Epidermal melanocyte (primary cell): ENCODE data around the gene SLC39A11.
"Not testable (repeated sequence)": the region's sequence is repeated elsewhere in the genome, so short reads cannot be mapped to it uniquely, and the experiment has no call there.

Experiments used
- DNase-seq: peaks from one replicate; pipeline ENCODE4 v3.0.0; 2011; ENCODE audit warnings: low spot score; ENCODE audit not compliant: insufficient read length

SLC39A11 gene

DNA sequence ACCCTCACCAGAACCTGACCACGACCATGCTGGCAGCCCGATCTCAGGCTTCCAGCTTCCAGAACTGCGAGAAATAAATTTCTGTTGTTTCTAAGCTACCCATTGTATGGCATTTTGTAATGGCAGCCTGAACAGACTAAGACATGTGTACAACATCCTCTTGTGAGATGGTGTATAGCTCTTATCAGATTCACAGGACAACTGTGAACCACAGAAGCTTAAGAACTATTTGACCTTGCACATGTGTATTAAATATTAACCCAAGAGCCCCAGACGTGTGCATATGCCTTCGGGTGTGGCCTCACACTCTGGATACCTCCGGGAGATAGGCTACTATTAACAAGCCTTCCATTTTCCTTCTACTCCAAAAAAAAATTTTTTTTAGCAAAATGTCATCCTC lies 248.9 kb downstream of the SLC39A11 start:
- no peak for DNase-seq

DNA sequence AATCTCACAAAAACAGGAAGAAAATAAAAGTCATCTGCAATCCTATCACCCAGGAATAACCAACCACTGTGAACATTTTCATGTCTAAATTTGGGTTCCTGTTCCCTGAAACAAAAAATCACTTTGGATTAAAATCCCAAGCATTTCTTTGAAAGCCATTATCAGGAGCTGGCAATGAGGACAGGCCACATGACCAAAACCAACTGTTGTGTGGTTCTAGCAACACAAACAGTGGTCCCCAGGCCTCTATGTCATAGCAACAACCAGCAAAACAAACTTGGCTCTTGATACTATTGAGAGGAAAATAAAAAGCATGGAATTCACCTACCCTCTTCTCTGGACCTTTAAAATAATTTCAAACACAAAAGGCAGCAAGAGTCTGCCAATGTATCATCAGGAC lies 252.5 kb downstream of the SLC39A11 start:
- no peak for DNase-seq

DNA sequence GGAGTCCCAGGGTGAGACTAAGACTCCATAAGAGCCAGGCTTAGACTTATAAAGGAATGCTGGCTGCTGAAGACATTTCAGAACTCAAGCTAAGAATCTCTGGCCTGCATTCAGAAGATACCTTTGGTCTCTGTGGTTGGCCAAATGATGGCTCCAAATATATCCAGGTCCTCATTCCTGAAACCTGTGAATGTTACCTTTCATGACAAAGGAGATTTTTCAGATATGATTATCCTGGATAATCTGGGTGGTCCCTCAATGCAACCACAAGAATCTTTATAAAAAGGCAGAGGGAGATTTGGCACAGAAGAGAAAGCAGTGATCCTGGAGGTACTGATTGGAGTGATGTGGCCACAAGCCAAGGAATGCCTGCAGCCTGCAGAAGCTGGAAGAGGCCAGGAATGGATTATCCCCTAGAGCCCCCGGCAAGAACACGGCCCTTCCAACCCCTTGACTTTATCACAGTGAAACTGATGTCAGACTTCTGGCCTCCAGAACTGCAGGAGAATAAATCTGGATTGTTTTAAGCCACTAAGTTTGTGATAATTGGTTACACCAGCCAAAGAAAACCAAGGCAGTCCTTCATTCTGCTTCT lies 253.3 kb downstream of the SLC39A11 start:
- DNase-seq, result no peak

DNA sequence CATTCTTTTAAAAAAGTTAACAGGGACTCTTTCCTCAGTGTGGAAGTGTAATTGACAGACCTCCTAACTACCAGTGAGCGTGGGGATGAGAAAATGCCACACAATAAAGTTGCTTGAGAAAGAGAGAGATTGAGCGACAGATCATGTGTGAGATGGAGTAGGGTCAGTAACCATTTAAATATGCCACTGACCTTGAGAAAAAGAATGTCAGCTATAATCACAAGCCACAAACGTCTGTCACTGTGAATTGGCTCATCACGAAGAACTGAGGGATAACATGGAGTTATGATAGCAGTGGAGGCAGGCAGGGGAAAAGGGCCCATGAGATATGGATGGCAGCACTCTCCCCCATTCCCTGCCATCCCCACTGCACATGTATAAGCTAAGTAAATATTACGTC lies 253.9 kb downstream of the SLC39A11 start:
- no peak for DNase-seq

DNA sequence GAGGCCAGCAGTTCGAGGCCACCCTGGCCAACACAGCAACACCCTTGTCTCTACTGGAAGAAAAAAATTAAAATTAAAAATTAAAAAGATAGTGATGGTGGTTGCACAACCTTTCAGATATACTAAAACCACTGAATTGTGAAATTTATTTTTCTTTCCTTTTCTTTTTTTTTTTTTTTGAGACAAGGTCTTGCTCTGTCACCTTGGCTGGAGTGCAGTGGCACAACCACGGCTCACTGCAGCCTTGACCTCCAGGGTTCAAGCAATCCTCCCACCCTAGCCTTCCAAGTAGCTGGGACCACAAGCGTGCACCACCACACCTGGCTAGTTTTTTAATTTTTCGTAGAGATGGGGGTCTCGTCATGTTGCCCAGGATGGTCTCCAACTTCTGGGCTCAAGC lies 254.4 kb downstream of the SLC39A11 start:
- no peak for DNase-seq

DNA sequence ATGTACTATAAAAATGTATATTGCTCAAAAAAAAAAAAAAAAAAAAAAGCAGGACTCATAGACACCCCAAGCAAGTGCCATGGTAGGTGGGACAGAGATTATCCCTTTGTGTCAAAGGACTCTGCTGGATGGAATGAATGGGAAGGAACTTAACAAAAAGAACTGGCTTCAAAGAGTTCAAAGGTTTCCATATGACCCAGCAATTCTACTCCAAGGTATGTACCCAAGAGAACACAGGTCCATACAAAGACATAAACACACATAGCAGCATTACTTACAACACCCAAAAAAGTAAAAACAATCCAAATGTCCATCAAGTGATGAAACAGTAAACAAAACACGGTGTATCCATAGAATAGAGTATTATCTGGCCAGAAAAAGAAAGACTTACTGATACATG lies 255.2 kb downstream of the SLC39A11 start:
- DNase-seq, result no peak

DNA sequence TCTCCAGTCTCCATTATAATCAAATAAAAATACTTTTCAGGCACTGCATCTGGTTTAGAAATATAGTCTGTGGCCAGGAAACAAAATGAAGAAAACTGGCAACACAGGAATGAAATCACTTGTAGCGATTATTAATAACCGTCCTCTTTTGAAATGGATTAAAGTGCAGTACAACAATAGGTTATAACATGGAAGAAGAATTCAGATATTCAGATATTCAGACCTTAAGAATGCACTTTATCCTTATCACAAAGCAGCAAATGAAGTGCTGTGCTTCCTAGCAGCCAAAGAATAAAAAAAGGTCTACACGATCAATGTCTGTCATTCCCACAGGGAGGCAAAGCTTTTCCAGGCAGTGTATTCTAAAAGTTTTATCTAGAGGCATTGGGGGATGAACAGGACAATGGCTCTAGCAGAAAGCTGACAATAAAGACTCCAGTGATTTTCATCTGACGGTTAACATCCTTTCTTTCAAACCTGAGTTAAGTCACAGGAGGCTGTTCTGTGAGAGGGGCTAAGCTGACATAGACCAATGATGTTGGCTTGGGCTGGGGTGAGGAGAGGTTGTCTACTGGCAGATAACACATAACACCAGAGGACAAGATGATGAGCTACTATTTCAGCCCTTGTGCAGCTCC lies 259.2 kb downstream of the SLC39A11 start:
- DNase-seq, result no peak

DNA sequence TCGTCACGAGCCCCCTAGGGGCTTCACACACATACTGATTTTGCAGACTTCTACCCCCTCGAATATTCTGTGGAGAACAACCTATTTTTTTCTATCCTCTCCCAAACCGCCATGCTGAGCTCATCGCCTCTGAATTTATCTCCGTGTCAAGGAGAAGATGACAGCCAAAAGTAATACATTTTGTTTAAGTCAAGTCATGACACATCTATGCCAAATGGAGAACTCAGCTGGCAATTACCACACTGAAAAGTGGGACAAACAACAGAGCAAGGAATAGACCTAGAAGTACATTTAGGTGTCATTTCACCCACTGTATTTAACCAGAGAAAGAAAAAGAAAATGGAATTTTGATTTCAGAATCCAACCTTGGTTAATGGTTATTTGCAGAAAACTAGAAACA lies 260.2 kb downstream of the SLC39A11 start:
- no peak for DNase-seq

DNA sequence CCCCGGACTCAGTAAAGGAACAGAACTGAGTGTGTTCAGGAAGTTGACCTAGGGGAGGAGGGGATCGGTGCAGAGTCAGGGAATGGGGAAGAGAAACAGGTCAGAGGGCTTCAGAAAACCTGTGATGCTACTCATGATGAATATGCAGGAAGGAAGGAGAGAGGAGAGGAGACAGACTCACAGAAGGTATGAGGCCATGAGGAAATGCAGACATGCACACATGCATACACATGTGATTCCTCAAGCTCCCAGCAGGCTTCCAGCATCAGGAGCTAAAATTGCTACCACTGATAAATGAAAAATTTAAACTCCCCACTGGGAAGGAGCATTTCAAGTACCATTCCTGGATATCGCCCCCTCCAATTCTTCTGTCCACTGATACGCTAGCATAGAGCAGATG lies 262.6 kb downstream of the SLC39A11 start:
- no peak for DNase-seq

DNA sequence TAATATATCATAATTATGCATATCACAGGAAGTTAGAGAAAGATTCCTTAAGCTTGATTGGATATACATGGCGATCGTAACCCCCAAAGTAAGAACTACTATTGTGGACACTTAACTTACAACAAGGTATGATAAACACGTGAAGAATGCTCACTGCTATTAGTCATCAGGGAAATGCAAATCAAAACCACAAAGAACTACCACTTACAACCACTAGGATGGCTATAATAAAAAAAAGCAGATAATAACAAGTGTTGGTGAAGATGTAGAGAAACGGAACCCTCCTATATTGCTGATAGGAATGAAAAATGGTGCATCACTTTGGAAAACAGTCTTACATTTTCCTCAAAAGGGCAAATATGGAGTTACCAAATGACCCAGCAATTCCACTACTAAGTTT lies 265.9 kb downstream of the SLC39A11 start:
- DNase-seq, result no peak

DNA sequence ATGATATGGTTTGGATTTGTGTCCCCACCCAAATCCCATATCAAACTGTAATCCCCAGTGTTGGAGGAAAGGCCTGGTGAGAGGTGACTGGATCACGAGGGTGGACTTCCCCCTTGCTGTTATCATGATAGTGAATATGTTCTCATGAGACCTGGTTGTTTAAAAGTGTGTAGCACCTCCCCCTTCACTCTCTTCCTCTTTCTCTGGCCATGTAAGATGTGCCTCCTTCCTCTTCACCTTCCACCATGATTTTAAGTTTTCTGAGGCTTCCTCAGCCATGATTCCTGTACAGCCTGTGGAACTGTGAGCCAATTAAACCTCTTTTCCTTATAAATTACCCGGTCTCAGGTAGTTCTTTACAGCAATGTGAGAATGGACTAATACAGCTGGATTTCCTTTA lies 266.4 kb downstream of the SLC39A11 start:
- DNase-seq, result not testable (repeated sequence)

DNA sequence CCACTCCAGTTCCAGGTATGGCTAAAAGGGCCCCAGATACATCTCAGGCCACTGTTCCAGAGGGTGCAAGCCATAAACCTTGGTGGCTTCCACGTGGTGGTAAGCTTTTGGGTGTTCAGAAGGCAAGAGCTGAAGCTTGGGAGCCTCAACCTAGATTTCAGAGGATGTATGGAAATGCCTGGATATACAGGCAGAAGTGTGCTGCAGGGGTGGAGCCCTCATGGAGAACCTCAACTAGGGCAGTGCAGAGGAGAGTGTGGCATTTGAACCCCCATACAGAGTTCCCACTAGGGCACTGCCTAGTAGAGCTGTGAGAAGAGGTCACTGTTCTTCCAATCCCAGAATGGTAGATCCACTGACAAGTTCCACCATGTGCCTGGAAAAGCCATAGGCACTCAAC lies 267.3 kb downstream of the SLC39A11 start:
- no peak for DNase-seq

DNA sequence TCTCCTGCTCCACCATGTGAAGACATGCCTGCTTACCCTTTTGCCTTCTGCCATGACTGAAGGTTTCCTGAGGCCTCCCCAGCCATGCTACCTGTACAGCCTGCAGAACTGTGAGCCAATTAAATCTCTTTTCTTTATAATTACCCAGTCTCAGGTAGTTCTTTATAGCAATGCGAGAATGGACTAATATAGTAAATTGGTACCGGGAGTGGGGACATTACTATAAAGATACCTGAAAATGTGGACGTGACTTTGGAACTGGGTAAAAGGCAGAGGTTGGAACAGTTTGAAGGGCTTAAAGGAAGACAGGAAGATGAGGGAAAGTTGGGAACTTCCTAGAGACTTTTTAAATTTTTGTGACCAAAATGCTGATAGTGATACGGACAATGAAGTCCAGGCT lies 268.2 kb downstream of the SLC39A11 start:
- DNase-seq, result not testable (repeated sequence)

DNA sequence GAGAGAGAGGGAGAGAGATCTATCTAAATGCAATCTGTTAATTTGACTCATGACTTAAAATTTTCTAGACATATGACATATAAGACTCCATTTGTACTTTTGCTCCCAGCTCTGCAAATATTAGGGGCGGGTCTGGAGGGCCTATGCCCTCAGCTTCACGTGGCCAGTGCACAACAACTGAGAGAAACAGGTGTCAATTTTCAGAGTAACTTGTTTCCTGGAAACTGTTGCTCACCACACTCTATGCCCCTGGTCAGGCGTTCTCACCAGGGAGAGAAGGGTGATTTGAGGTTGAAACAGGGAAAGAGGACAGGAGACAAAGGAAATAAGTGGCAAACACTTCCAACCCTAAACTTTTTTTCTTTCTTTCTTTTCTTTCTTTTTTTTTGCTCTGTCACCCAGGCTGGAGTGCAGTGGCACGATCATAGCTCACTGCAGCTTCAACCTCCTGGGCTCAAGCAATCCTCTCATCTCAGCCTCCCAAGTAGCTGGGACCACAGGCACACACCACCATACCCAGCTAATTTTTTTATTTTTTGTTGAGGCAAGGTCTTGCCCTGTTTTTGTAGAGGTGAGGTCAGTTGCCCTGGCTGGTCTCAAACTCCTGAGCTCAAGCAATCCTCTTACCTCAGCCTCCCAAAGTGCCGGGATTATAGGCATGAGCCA lies 270.0 kb downstream of the SLC39A11 start:
- no peak for DNase-seq

DNA sequence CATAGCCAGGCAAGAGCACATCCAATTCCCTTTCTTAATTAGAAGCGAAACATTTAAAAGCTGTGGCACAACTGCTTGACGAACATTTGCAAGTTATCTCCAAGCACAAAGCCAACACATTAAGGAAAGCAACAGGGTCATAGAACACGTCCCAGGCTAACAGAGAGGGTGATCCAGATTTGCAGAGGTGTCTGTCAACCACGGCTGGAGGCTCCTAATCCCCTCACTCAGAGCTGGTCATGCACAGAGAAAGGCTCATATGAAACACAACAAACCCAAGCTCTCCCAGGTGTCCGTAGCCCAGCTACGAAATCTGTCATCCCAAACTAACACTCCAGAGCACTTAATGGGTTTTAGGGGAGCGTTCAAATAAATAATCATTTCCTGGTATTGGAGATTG lies 276.1 kb downstream of the SLC39A11 start:
- DNase-seq, result no peak

DNA sequence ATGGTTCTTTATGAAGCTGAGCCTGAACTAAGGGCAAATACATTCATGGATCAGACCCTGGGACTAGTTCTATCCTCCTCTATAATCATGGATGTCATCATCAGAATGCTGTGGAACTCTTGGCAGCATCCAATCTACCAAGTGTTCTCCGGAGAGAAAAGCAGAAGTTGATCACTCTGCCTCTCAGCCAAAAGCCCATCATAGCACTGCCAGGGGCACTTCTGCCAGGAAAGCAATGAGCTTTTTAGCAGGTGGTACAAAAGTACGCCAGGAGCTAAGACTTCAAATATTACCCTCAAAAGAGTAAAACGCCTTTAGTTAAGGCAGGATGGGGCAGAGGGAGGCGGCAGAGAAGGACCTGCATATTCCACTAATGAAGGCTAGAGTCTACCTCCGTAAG lies 279.0 kb downstream of the SLC39A11 start:
- no peak for DNase-seq

DNA sequence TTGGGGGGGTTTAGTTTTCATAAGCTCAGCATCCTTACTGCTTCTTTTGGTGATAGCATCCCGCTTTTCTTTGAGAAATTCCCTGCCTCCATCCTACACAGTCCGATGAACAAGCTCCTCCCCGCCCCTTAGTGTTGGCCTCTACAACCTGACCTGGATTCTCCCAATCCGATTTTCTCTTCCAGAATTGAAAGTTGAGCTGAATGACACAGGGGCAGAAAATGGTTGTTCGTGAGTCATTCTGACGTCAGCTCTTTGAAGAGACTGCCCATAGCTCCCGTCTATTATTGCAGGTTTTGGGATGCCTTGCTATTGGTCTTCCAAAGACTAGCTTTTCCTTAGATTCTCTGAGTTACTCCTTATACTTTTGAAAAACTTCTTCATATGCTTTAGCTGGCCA lies 279.7 kb downstream of the SLC39A11 start:
- no peak for DNase-seq

DNA sequence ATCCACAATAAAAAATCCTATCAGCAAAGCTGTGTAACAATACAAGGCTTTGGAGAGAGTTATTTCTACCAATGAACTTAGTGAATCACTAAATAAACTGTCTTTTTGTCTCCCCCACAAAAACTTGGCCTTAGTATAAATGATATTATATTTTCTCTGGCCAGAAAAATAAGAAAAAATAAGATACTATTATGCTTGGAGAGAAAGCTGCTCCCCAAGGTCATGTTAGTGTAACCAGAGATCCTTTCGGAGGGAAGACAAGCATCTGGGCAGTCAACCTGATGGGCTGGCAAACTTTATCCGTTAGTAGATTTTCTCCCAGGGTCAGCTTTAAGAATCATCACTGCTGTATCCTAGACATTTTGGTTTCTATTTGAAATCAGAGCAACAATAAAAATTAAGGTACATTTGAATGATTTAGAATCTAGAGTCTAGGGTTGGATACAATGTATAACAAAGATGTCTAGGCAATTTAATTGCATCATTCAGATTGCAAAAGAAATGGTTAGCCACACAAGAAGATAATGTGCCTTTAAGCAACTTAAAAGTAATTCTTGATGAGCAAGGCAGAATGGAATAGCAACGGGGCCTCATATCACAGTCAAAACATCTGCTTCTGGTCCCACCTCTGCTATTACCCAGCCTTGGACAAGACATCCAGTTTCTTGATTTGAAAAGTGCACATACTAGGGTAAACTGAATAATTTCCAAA lies 280.4 kb downstream of the SLC39A11 start:
- DNase-seq, result no peak

DNA sequence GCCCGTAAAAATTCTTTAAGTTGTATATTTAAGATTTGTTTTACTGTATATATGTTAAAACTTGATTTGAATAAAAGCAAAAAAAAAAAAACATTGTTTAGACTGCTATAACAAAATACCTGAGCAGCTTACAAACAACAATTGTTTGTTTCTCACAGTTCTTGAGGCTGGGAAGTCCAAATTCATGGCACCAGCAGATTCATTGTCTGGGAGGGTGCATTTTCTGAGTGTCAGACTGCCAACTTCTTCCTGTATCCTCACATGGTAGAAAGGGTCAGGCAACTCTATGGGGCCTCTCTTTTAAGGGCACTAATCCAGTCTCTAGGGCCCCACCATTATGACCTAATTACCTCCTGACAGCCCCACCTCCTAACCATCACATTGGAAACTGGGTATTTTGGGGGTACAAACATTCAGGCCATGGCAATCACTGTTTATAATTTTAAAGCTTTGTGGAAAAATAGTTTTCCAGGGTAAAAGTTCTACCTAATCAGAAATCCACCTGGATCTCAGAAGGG lies 281.4 kb downstream of the SLC39A11 start:
- no peak for DNase-seq

DNA sequence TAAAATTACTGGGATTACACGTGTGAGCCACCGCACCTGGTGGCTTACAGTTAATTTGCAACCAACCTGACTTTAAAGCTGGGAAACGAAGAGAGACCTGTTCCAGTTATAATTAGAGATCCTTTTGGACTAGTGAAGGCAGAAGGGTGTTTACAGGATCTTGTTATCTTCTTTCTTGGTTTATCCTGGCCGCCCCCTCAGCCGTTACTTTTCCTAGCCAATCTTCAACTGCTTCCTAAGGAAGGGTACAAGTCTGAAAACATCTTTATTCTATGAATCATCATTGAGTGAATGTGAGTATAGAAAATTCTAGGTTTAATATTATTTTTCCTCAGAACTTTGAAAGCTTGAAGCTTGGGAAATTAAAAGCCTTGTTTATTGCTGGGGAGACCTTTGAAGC lies 286.5 kb downstream of the SLC39A11 start:
- DNase-seq, result no peak

DNA sequence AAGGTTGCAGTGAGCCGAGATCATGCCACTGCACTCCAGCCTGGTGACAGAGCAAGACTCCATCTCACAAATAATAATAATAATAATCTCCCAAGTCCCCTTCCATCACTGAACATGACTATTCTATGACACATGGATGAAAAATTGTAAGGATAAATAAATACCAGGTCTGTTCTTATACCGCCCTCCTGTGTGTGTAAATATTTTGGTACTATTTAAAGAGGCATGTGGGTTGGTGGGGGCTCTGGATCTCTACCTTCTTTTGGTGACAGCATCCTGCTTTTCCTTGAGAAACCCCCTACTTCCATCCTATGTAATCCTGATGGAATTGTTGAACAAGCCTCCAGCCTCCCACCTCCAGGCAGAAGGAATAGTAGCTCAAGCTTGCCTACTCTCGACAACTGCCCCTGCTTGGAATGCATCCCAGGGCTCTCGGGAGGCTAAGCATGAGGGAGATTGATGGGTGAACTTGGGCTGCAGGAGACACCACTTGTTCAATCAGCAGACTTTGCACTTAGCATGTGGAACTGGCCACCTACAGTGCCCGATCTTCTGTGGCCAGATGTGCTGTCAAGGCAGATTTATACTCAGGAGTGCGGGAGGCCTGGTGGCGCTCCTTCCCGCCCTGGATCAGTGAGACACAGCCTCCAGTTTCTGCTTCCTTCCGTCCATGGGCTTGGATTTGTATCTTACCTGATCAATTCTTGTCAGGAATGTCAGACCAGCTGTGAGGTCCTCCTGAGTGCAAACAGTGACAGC lies 287.4 kb downstream of the SLC39A11 start:
- no peak for DNase-seq
